ENCODE measurements around the gene LRRC75B. TPM values are rescaled to one million over a fixed set of nuclear protein-coding genes. Genes with fewer than 3 reads are reported as not detected.
"Not testable (repeated sequence)": the region's sequence is repeated elsewhere in the genome, so short reads cannot be mapped to it uniquely, and the experiment has no call there.

Gene LRRC75B
- total and polyA plus RNA-seq, 2 of the 13 experiments (the other 11 are each of a cell fraction or from before 2014, with no cell fraction given): 11.8 to 34.8 TPM

DNA sequence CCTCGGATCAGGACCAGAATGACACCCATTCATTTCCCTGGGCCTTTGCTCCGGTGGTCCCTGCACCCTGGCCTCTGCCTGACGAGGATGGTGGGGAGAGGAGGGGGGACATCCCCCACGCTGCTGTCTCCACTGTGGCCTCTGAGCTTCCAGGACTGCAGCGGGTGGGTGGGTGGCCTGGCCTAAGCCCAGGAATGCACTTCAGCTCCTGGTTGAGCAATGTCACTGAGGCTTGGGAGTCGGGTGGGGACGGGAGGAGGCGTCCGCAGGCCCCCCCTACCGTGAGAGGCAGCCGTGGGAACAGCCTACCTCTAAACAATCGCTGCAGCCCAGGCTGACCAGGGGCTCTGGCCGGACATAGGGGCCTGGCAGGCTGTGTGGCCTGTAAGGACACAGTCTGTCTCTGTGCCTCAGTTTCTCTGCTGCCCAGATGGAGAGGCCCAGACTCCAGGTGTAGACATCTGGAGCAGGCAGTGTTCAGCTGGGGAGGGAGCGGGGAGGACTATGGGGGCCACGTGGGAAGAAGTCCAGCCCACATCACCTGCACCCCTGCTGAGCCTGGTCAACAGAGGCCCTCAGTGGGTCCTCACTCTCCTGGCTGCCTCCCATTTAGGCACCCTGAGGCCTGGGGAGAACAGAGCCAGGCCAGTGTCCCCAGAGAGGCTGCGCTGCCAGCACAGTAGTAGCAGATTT lies 38.7 kb upstream of the LRRC75B start (continued):
- TF ChIP-seq BCL6 (CRISPR knock-in tag; IDR thresholded peaks at IDR 0.05) (peak; percentile 14; the same call in 1 of the 2 replicates), TEAD3 (CRISPR knock-in tag; optimal IDR thresholded peaks at IDR 0.05; ENCODE audit: borderline replicate concordance) (peak; percentile 70), PITX1 (CRISPR knock-in tag; IDR thresholded peaks at IDR 0.05) (0 out of 2 replicates have a peak, but pooled peaks have one; percentile 35), SOX13 (CRISPR knock-in tag; conservative IDR thresholded peaks at IDR 0.05 in 1 of 2, IDR thresholded peaks at IDR 0.05 in 1 of 2) (0 out of 4 replicates have a peak, but pooled peaks of 1 of the 2 experiments have one; percentile 6), ZBTB7B (CRISPR knock-in tag; IDR thresholded peaks at IDR 0.05) (peak; percentile 43; the same call in 1 of the 2 replicates), HDAC2 (CRISPR knock-in tag; IDR thresholded peaks at IDR 0.05) (0 out of 2 replicates have a peak, but pooled peaks have one; percentile 13), GATAD2A (CRISPR knock-in tag; IDR thresholded peaks at IDR 0.05) (peak; percentile 57), CEBPG (CRISPR knock-in tag; IDR thresholded peaks at IDR 0.05) (peak; percentile 73), CEBPB (IDR thresholded peaks at IDR 0.05; ENCODE audit: borderline replicate concordance, low read depth, low read length) (peak; percentile 27; the same call in 1 of the 2 replicates), MTA1 (CRISPR knock-in tag; IDR thresholded peaks at IDR 0.05; ENCODE audit: borderline replicate concordance) (peak; percentile 72; the same call in 1 of the 2 replicates)
- TF ChIP-seq, protein P1, sequence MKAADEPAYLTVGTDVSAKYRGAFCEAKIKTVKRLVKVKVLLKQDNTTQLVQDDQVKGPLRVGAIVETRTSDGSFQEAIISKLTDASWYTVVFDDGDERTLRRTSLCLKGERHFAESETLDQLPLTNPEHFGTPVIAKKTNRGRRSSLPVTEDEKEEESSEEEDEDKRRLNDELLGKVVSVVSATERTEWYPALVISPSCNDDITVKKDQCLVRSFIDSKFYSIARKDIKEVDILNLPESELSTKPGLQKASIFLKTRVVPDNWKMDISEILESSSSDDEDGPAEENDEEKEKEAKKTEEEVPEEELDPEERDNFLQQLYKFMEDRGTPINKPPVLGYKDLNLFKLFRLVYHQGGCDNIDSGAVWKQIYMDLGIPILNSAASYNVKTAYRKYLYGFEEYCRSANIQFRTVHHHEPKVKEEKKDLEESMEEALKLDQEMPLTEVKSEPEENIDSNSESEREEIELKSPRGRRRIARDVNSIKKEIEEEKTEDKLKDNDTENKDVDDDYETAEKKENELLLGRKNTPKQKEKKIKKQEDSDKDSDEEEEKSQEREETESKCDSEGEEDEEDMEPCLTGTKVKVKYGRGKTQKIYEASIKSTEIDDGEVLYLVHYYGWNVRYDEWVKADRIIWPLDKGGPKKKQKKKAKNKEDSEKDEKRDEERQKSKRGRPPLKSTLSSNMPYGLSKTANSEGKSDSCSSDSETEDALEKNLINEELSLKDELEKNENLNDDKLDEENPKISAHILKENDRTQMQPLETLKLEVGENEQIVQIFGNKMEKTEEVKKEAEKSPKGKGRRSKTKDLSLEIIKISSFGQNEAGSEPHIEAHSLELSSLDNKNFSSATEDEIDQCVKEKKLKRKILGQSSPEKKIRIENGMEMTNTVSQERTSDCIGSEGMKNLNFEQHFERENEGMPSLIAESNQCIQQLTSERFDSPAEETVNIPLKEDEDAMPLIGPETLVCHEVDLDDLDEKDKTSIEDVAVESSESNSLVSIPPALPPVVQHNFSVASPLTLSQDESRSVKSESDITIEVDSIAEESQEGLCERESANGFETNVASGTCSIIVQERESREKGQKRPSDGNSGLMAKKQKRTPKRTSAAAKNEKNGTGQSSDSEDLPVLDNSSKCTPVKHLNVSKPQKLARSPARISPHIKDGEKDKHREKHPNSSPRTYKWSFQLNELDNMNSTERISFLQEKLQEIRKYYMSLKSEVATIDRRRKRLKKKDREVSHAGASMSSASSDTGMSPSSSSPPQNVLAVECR (CRISPR knock-in tag; IDR thresholded peaks at IDR 0.05; ENCODE audit: borderline replicate concordance): peak; percentile 15; the same call in 1 of the 2 replicates
- TF ChIP-seq SOX13 (IDR thresholded peaks at IDR 0.05): not testable (repeated sequence)
- TF ChIP-seq, protein P2, sequence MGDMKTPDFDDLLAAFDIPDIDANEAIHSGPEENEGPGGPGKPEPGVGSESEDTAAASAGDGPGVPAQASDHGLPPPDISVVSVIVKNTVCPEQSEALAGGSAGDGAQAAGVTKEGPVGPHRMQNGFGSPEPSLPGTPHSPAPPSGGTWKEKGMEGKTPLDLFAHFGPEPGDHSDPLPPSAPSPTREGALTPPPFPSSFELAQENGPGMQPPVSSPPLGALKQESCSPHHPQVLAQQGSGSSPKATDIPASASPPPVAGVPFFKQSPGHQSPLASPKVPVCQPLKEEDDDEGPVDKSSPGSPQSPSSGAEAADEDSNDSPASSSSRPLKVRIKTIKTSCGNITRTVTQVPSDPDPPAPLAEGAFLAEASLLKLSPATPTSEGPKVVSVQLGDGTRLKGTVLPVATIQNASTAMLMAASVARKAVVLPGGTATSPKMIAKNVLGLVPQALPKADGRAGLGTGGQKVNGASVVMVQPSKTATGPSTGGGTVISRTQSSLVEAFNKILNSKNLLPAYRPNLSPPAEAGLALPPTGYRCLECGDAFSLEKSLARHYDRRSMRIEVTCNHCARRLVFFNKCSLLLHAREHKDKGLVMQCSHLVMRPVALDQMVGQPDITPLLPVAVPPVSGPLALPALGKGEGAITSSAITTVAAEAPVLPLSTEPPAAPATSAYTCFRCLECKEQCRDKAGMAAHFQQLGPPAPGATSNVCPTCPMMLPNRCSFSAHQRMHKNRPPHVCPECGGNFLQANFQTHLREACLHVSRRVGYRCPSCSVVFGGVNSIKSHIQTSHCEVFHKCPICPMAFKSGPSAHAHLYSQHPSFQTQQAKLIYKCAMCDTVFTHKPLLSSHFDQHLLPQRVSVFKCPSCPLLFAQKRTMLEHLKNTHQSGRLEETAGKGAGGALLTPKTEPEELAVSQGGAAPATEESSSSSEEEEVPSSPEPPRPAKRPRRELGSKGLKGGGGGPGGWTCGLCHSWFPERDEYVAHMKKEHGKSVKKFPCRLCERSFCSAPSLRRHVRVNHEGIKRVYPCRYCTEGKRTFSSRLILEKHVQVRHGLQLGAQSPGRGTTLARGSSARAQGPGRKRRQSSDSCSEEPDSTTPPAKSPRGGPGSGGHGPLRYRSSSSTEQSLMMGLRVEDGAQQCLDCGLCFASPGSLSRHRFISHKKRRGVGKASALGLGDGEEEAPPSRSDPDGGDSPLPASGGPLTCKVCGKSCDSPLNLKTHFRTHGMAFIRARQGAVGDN (CRISPR knock-in tag; IDR thresholded peaks at IDR 0.05): peak; percentile 49
- TF ChIP-seq, protein P3, sequence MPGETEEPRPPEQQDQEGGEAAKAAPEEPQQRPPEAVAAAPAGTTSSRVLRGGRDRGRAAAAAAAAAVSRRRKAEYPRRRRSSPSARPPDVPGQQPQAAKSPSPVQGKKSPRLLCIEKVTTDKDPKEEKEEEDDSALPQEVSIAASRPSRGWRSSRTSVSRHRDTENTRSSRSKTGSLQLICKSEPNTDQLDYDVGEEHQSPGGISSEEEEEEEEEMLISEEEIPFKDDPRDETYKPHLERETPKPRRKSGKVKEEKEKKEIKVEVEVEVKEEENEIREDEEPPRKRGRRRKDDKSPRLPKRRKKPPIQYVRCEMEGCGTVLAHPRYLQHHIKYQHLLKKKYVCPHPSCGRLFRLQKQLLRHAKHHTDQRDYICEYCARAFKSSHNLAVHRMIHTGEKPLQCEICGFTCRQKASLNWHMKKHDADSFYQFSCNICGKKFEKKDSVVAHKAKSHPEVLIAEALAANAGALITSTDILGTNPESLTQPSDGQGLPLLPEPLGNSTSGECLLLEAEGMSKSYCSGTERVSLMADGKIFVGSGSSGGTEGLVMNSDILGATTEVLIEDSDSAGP (CRISPR knock-in tag; IDR thresholded peaks at IDR 0.05; ENCODE audit: borderline replicate concordance): peak; percentile 40
- TF ChIP-seq, protein P4, sequence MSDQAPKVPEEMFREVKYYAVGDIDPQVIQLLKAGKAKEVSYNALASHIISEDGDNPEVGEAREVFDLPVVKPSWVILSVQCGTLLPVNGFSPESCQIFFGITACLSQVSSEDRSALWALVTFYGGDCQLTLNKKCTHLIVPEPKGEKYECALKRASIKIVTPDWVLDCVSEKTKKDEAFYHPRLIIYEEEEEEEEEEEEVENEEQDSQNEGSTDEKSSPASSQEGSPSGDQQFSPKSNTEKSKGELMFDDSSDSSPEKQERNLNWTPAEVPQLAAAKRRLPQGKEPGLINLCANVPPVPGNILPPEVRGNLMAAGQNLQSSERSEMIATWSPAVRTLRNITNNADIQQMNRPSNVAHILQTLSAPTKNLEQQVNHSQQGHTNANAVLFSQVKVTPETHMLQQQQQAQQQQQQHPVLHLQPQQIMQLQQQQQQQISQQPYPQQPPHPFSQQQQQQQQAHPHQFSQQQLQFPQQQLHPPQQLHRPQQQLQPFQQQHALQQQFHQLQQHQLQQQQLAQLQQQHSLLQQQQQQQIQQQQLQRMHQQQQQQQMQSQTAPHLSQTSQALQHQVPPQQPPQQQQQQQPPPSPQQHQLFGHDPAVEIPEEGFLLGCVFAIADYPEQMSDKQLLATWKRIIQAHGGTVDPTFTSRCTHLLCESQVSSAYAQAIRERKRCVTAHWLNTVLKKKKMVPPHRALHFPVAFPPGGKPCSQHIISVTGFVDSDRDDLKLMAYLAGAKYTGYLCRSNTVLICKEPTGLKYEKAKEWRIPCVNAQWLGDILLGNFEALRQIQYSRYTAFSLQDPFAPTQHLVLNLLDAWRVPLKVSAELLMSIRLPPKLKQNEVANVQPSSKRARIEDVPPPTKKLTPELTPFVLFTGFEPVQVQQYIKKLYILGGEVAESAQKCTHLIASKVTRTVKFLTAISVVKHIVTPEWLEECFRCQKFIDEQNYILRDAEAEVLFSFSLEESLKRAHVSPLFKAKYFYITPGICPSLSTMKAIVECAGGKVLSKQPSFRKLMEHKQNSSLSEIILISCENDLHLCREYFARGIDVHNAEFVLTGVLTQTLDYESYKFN (CRISPR knock-in tag; conservative IDR thresholded peaks at IDR 0.05): peak; percentile 36

All from HepG2 (cell line).